ENCODE data around the gene PCDHB11.
"Not testable (repeated sequence)": the region's sequence is repeated elsewhere in the genome, so short reads cannot be mapped to it uniquely, and the experiment has no call there.

Gene PCDHB11

DNA sequence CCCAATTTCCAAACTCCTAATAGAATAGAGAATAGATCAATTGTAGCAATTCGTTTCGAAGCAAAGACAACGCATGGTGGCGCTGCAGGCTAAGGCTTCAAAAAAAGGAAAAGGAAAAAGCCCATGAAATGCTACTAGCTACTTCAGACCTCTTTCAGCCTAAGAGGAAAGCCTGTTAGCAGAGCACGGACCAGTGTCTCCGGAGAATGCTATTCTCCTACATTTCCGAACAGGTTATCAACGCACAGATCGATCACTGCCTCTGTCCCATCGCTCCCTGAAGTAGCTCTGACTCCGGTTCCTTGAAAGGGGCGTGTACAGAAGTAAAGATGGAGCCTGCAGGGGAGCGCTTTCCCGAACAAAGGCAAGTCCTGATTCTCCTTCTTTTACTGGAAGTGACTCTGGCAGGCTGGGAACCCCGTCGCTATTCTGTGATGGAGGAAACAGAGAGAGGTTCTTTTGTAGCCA is 45.9 kb downstream of the PCDHB11 start, which contains the start of gene PCDHB15:
Gene PCDHB15 (plus strand): TSS at position 146 of the 468 bp plus-strand sequence. CDS start 184 bp downstream, at position 330.
- peak; percentile 7 for DNase-seq (ENCODE audit: low read depth)
- peak within 1 kb of the TSS; percentile 25 for H3K4me3 ChIP-seq (replicated peaks; ENCODE audit: low read depth, low read length)
- TF ChIP-seq, protein P1, sequence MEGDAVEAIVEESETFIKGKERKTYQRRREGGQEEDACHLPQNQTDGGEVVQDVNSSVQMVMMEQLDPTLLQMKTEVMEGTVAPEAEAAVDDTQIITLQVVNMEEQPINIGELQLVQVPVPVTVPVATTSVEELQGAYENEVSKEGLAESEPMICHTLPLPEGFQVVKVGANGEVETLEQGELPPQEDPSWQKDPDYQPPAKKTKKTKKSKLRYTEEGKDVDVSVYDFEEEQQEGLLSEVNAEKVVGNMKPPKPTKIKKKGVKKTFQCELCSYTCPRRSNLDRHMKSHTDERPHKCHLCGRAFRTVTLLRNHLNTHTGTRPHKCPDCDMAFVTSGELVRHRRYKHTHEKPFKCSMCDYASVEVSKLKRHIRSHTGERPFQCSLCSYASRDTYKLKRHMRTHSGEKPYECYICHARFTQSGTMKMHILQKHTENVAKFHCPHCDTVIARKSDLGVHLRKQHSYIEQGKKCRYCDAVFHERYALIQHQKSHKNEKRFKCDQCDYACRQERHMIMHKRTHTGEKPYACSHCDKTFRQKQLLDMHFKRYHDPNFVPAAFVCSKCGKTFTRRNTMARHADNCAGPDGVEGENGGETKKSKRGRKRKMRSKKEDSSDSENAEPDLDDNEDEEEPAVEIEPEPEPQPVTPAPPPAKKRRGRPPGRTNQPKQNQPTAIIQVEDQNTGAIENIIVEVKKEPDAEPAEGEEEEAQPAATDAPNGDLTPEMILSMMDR (IDR thresholded peaks at IDR 0.05; ENCODE audit: low read length, missing control alignments), result no peak

- not testable (repeated sequence) for DNase-seq (ENCODE audit: low read depth); H3K4me3 ChIP-seq (replicated peaks; ENCODE audit: low read depth, low read length)
These were observed 47.5 kb downstream of the PCDHB11 start for GRCh38 chr5:141246971-141247370.

GRCh38 chr5:141247434-141247833 is 48.0 kb downstream of the PCDHB11 start:
- DNase-seq (ENCODE audit: low read depth); H3K4me3 ChIP-seq (replicated peaks; ENCODE audit: low read depth, low read length): not testable (repeated sequence)

DNA sequence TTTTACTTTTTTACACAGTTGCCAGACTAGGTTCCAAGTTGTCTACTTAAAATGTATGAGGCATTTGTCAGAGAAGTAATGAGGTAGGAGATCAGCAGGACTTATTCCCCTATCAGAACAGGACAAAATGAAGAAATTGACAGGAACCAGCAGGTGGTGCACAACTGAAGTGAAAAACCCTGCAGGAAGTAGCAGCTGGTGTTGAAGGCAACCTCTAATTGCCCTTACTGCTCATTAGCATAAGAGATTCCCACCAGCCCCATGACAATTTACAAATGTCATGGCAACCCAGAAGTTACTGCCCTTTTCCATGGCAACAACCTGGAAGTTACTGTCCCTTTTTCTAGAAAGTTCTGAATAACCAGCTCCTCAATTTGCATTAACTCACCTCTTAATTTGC is 51.1 kb downstream of the PCDHB11 start:
- no peak for DNase-seq (ENCODE audit: low read depth)
- TF ChIP-seq, protein P1 (IDR thresholded peaks at IDR 0.05; ENCODE audit: low read length, missing control alignments), result no peak
- no peak overlapping the region for H3K4me3 ChIP-seq (replicated peaks; ENCODE audit: low read depth, low read length)
